Stimulated activated CD4-positive, alpha-beta T cell treated with anti-CD3 and anti-CD28 coated beads, Interleukin-1b, Interleukin-23, amount 100 ng/mL, for 24 hours (primary cell): ENCODE measurements around the gene SPTB.

ENCODE experiments used
- DNase-seq, 4 experiments: peaks; one replicate each; pipeline ENCODE4 v3.0.0-alpha.2; 2020; ENCODE audit warnings: low read depth in 4 of 4, low spot score in 1 of 4

The SPTB gene

GRCh38 chr14:64855721-64856528 is 23.8 kb downstream of the SPTB start:
- no peak for DNase-seq

- DNase-seq: no peak
These were observed 29.2 kb downstream of the SPTB start for GRCh38 chr14:64850369-64851137.

- no peak for DNase-seq
These were observed 29.8 kb downstream of the SPTB start for GRCh38 chr14:64849940-64850339.

- DNase-seq: no peak
These were observed 31.5 kb downstream of the SPTB start for GRCh38 chr14:64848239-64848638.

- no peak for DNase-seq
These were observed 33.4 kb downstream of the SPTB start for GRCh38 chr14:64846319-64846718.

- DNase-seq: no peak
These were observed 33.8 kb downstream of the SPTB start for GRCh38 chr14:64845878-64846277.

GRCh38 chr14:64844969-64845536 is 34.7 kb downstream of the SPTB start:
- no peak for DNase-seq

- no peak for DNase-seq
These were observed 35.4 kb downstream of the SPTB start for GRCh38 chr14:64844272-64844671.

GRCh38 chr14:64843548-64843947 is 36.2 kb downstream of the SPTB start:
- DNase-seq: no peak

- DNase-seq: no peak
These were observed 37.6 kb downstream of the SPTB start for GRCh38 chr14:64841772-64842750.

- DNase-seq: no peak
These were observed 38.5 kb downstream of the SPTB start for GRCh38 chr14:64841121-64841651.

GRCh38 chr14:64838656-64839055 is 41.1 kb downstream of the SPTB start:
- no peak for DNase-seq

GRCh38 chr14:64835431-64835830 is 44.3 kb downstream of the SPTB start:
- DNase-seq: no peak

- DNase-seq: no peak
These were observed 44.7 kb downstream of the SPTB start for GRCh38 chr14:64834965-64835364.

- no peak for DNase-seq
These were observed 48.3 kb downstream of the SPTB start for GRCh38 chr14:64831419-64831818.

GRCh38 chr14:64830961-64831360 is 48.7 kb downstream of the SPTB start:
- no peak for DNase-seq

GRCh38 chr14:64828071-64828470 is 51.6 kb downstream of the SPTB start:
- DNase-seq: no peak

GRCh38 chr14:64826845-64827244 is 52.9 kb downstream of the SPTB start:
- no peak for DNase-seq

GRCh38 chr14:64826333-64826732 is 53.4 kb downstream of the SPTB start:
- no peak for DNase-seq

- DNase-seq: no peak
These were observed 54.2 kb downstream of the SPTB start for GRCh38 chr14:64825509-64825908.

GRCh38 chr14:64825006-64825405 is 54.7 kb downstream of the SPTB start:
- no peak for DNase-seq
